Measurements from ENCODE around the gene DNAJC17. TPM values are rescaled to one million over a fixed set of nuclear protein-coding genes. Genes with fewer than 3 reads are reported as not detected.

Gene DNAJC17
- total and polyA plus RNA-seq, 2 of the 13 experiments (the other 11 are each of a cell fraction or from before 2014, with no cell fraction given): 22.2 to 26.5 TPM

- BruUV-seq (replicated peaks): no TSS peak
- ChIA-PET CTCF (ENCODE audit: low intra/inter-chr PET ratio, low total read pairs) (no interaction called here), POLR2A (interaction anchor here (0.7 kb wide), 2 partner anchors 24 to 60 kb away, joined by 4 to 5 read pairs; no protein-coding TSS in a partner anchor)
- Histone ChIP-seq H2AFZ (ENCODE audit: low read length) (no peak overlapping the region), H3K27ac (ENCODE audit: extremely low read length, insufficient read depth, low read length) (peak overlapping the region; percentile 84), H3K36me3 (replicated peaks in 1 of 2; ENCODE audit: control insufficient read depth in 1 of 2, insufficient read depth in 2 of 2, low read length in 2 of 2) (peaks cover 8 to 20% of the 10 kb centered on the region in 2 experiments), H3K27me3 (ENCODE audit: control insufficient read depth in 1 of 2, insufficient read depth in 2 of 2, low read length in 2 of 2) (no peaks in the 10 kb centered on the region), H3K9ac (ENCODE audit: insufficient read depth, low read depth, low read length) (peak overlapping the region; percentile 87), H3K9me3 (ENCODE audit: low read length) (no peaks in the 10 kb centered on the region), H3K4me1 (ENCODE audit: insufficient read depth, low read length) (peaks cover 48% of the 10 kb centered on the region), H4K20me1 (ENCODE audit: insufficient read depth, low read length) (no peaks in the 10 kb centered on the region), H3K79me2 (ENCODE audit: insufficient read depth, low read length) (peaks cover 30% of the 10 kb centered on the region), H3K4me3 (replicated peaks in 1 of 3; ENCODE audit: insufficient read depth in 1 of 3, low read depth in 2 of 3, low read length in 3 of 3) (peak overlapping the region; percentile 83 to 98 (median 89)), H3K4me2 (ENCODE audit: low read depth, low read length) (peak overlapping the region; percentile 84)
- in situ Hi-C loops (cut with HindIII; ENCODE audit: extremely low pct_ligation_motif_present, low pct_unique_long_range_greater_than_20kb): no loop called here
- intact Hi-C loops (cut with micrococcal nuclease; ENCODE audit: unreplicated experiment): loop anchor here (10.0 kb wide), 1 partner anchor 160 kb away; the partner anchor contains the start of gene KNL1
- ATAC-seq (peak; percentile 70), FAIRE-seq (no peak), DNase-seq (ENCODE audit: low spot score) (no peak)
- WGBS (ENCODE audit: low lambda C conversion rate): 0% methylated on average over 12 of the region's 22 CpGs
- TF ChIP-seq ZMYM3 (CRISPR knock-in tag; IDR thresholded peaks at IDR 0.05) (peak; percentile 7; the same call in 1 of the 2 replicates), BRCA1 (CRISPR knock-in tag; IDR thresholded peaks at IDR 0.05) (no peak), ZNF224 (CRISPR knock-in tag; IDR thresholded peaks at IDR 0.05) (no peak), MEF2D (CRISPR knock-in tag; IDR thresholded peaks at IDR 0.05) (0 out of 2 replicates have a peak, but pooled peaks have one; percentile 3), ATF6 (CRISPR knock-in tag; conservative IDR thresholded peaks at IDR 0.05) (no peak), ZNF749 (CRISPR knock-in tag; IDR thresholded peaks at IDR 0.05; ENCODE audit: borderline replicate concordance) (no peak), SALL2 (CRISPR knock-in tag; IDR thresholded peaks at IDR 0.05) (peak; percentile 52; the same call in 1 of the 2 replicates), MED13 (CRISPR knock-in tag; IDR thresholded peaks at IDR 0.05) (no peak), DR1 (CRISPR knock-in tag; IDR thresholded peaks at IDR 0.05) (0 out of 2 replicates have a peak, but pooled peaks have one; percentile 11), DDIT3 (CRISPR knock-in tag; IDR thresholded peaks at IDR 0.05) (no peak), MAFG (CRISPR knock-in tag; IDR thresholded peaks at IDR 0.05) (peak; percentile 17; the same call in 1 of the 2 replicates), FOXA1 (IDR thresholded peaks at IDR 0.05) (no peak), FOXA1 (CRISPR knock-in tag; IDR thresholded peaks at IDR 0.05) (no peak), ZBTB37 (CRISPR knock-in tag; IDR thresholded peaks at IDR 0.05) (0 out of 2 replicates have a peak, but pooled peaks have one; percentile 31), YY1 (IDR thresholded peaks at IDR 0.05; ENCODE audit: insufficient read depth, insufficient replicate concordance, low read depth, low read length) (peak; percentile 50), ZNF274 (CRISPR knock-in tag; IDR thresholded peaks at IDR 0.05) (0 out of 2 replicates have a peak, but pooled peaks have one; percentile 13), ZNF143 (CRISPR knock-in tag; IDR thresholded peaks at IDR 0.05) (no peak), POGK (CRISPR knock-in tag; conservative IDR thresholded peaks at IDR 0.05) (no peak), ZNF777 (CRISPR knock-in tag; IDR thresholded peaks at IDR 0.05) (peak; percentile 20), ZNF615 (CRISPR knock-in tag; IDR thresholded peaks at IDR 0.05; ENCODE audit: borderline replicate concordance) (0 out of 2 replicates have a peak, but pooled peaks have one; percentile 43)
Measured at GRCh38 chr15:40754574-40754882, 52.7 kb downstream of the DNAJC17 start.

Data from HepG2 (cell line).